HepG2 (cell line): ENCODE measurements around the gene KRTAP13-4. TPM values are rescaled to one million over a fixed set of nuclear protein-coding genes. Genes with fewer than 3 reads are reported as not detected.

Experiments used
- ATAC-seq: fragments of 200-7000 bp; cut with Tn5 transposase; 3 replicates; pipeline ENCODE4 v1.9.1; 2020; ENCODE audit warnings: mild to moderate bottlenecking, moderate library complexity
- BruUV-seq: library from RNA; stranded (reverse); fragments of 400-500 nt; replicated peaks from 2 replicates; lab custom pipeline; 2021; lab: Mats Ljungman, UMichigan
- CTCF ChIA-PET: fragments of 300-600 bp; formaldehyde crosslinking; extraction: SDS; loops from one replicate; lab custom pipeline; 2021; ENCODE audit warnings: low total read pairs, inconsistent platforms, low intra/inter-chr PET ratio; lab: Yijun Ruan, JAX
- POLR2A ChIA-PET: fragments of 350-600 bp; sonication (Branson Sonifier 250); formaldehyde crosslinking; loops from one replicate; lab custom pipeline; 2020; ENCODE audit warnings: antibody characterized with exemption, inconsistent platforms; lab: Yijun Ruan, JAX
- DNase-seq: peaks from one replicate; pipeline ENCODE4 v3.0.0-alpha.2; 2015; ENCODE audit warnings: low spot score
- FAIRE-seq: peaks from 3 replicates; lab custom pipeline; 2011; peaks lifted over from hg19 to GRCh38; lab: Jason Lieb, UNC
- H2AFZ ChIP-seq: one replicate; pipeline ENCODE4 v1.6.1; 2011; ENCODE audit warnings: low read length, inconsistent platforms
- H3K27ac ChIP-seq: fragments of 300-600 bp; 3 replicates; pipeline ENCODE4 v1.8.0; 2011; ENCODE audit warnings: mixed run types, mild to moderate bottlenecking, mixed read lengths, low read length, inconsistent platforms; ENCODE audit not compliant: insufficient read depth; ENCODE audit errors: extremely low read length
- H3K27me3 ChIP-seq, 2 experiments: fragments of 200-600 bp in 1 of 2; 2 replicates in 1 of 2; 3 replicates in 1 of 2; pipeline versions ENCODE4 v1.6.0 to v1.8.0; 2011; ENCODE audit warnings: low read length in 2 of 2, mild to moderate bottlenecking in 2 of 2, moderate library complexity in 2 of 2, inconsistent platforms in 1 of 2; ENCODE audit not compliant: insufficient read depth in 2 of 2, control insufficient read depth in 1 of 2
- H3K36me3 ChIP-seq, 2 experiments: fragments of 200-600 bp in 1 of 2; replicated peaks in 1 of 2; 2 replicates in 1 of 2; 3 replicates in 1 of 2; pipeline versions ENCODE4 v1.5.1 to v1.8.0; 2011; ENCODE audit warnings: low read length in 2 of 2, inconsistent platforms in 1 of 2; ENCODE audit not compliant: insufficient read depth in 2 of 2, control insufficient read depth in 1 of 2
- H3K4me1 ChIP-seq: 2 replicates; pipeline ENCODE4 v1.5.1; 2012; ENCODE audit warnings: low read length, inconsistent platforms; ENCODE audit not compliant: insufficient read depth
- H3K4me2 ChIP-seq: 2 replicates; pipeline ENCODE4 v1.6.0; 2011; ENCODE audit warnings: low read depth, low read length, inconsistent platforms
- H3K4me3 ChIP-seq, 3 experiments: fragments of 200-600 bp in 1 of 3; sonication (generic), shearing (Covaris generic) in 1 of 3; replicated peaks in 1 of 3; 2 replicates each; pipeline ENCODE4 v1.5.1; 2011 to 2016; ENCODE audit warnings: low read length in 3 of 3, inconsistent platforms in 2 of 3, low read depth in 2 of 3, mild to moderate bottlenecking in 2 of 3, control low read depth in 1 of 3, mixed read lengths in 1 of 3; ENCODE audit not compliant: insufficient read depth in 1 of 3
- H3K79me2 ChIP-seq: one replicate; pipeline ENCODE4 v1.6.1; 2011; ENCODE audit warnings: low read length, inconsistent platforms; ENCODE audit not compliant: insufficient read depth
- H3K9ac ChIP-seq: 2 replicates; pipeline ENCODE4 v1.6.0; 2011; ENCODE audit warnings: mild to moderate bottlenecking, low read depth, low read length, inconsistent platforms; ENCODE audit not compliant: insufficient read depth
- H3K9me3 ChIP-seq: 2 replicates; pipeline ENCODE4 v1.5.1; 2012; ENCODE audit warnings: mild to moderate bottlenecking, low read length
- H4K20me1 ChIP-seq: 2 replicates; pipeline ENCODE4 v1.6.0; 2011; ENCODE audit warnings: inconsistent platforms, mild to moderate bottlenecking, low read length, moderate library complexity; ENCODE audit not compliant: insufficient read depth
- PAF1 ChIP-seq: IDR thresholded peaks from 2 replicates; pipeline ENCODE4 v1.6.1; 2016; ENCODE audit warnings: missing genetic modification reagents, missing compliant biosample characterization
- ZNF17 ChIP-seq: sonication (generic); formaldehyde crosslinking; IDR thresholded peaks from 2 replicates; pipeline ENCODE4 v1.5.0; 2020; ENCODE audit warnings: mild to moderate bottlenecking, missing genetic modification reagents
- ZNF232 ChIP-seq: sonication (generic); formaldehyde crosslinking; IDR thresholded peaks from 2 replicates; pipeline ENCODE4 v1.4.0; 2020; ENCODE audit warnings: missing genetic modification reagents, borderline replicate concordance
- ZNF383 ChIP-seq: sonication (generic); formaldehyde crosslinking; IDR thresholded peaks from 2 replicates; pipeline ENCODE4 v1.4.0; 2020; ENCODE audit warnings: missing genetic modification reagents, mild to moderate bottlenecking, borderline replicate concordance
- ZSCAN22 ChIP-seq: sonication (generic); formaldehyde crosslinking; IDR thresholded peaks from 2 replicates; pipeline ENCODE4 v1.4.0; 2020; ENCODE audit warnings: mild to moderate bottlenecking, missing genetic modification reagents
- WGBS: methylation state at CpG from one replicate; pipeline ENCODE4 v1.1.6; 2017; ENCODE audit warnings: low lambda C conversion rate; 5-methylcytosine and 5-hydroxymethylcytosine counted together
- in situ Hi-C: cut with HindIII; loops from 2 replicates; pipeline ENCODE4 v1.10.0; 2017; ENCODE audit warnings: low pct_unique_long_range_greater_than_20kb; ENCODE audit not compliant: extremely low pct_ligation_motif_present
- intact Hi-C: fragments of 100-400 bp; cut with micrococcal nuclease; formaldehyde crosslinking; loops from one replicate; pipeline ENCODE4 v1.10.0; 2022; ENCODE audit not compliant: unreplicated experiment
- polyA plus RNA-seq, 8 experiments: library from polyadenylated mRNA; depleted of rRNA in 3 of 8; stranded (reverse) in 7 of 8; unstranded in 1 of 8; fragments of >200 nt; fragmentation: Illumina TruSeq in 4 of 8; extraction: Trizol in 4 of 8; gene quantifications; 2 replicates each; pipeline versions ENCODE4 v1.2.1 to v1.2.3, GENCODE V29; 2011 to 2016; ENCODE audit warnings: low read depth in 4 of 8, missing spikeins in 1 of 8, mixed read lengths in 1 of 8; ENCODE audit not compliant: insufficient read depth in 1 of 8
- total RNA-seq, 5 experiments: library from RNA; depleted of rRNA; stranded (reverse); fragments of >200 nt; fragmentation: Illumina TruSeq; extraction: Trizol; gene quantifications; 2 replicates each; pipeline ENCODE4 v1.2.3, GENCODE V29; 2016; ENCODE audit warnings: low read depth in 1 of 5
- TF ChIP-seq, protein P1 (sequence below): sonication (generic); formaldehyde crosslinking; IDR thresholded peaks from 2 replicates; pipeline ENCODE4 v1.5.0; 2020; ENCODE audit warnings: missing genetic modification reagents, mild to moderate bottlenecking, borderline replicate concordance
- TF ChIP-seq, protein P2 (sequence below): sonication (generic); formaldehyde crosslinking; IDR thresholded peaks from 2 replicates; pipeline ENCODE4 v1.5.1; 2020; ENCODE audit warnings: mild to moderate bottlenecking, missing genetic modification reagents, moderate library complexity
- TF ChIP-seq, protein P3 (sequence below): sonication (generic); formaldehyde crosslinking; IDR thresholded peaks from 2 replicates; pipeline ENCODE4 v1.5.0; 2020; ENCODE audit warnings: missing genetic modification reagents
- TF ChIP-seq, protein P4 (sequence below): sonication (generic); formaldehyde crosslinking; IDR thresholded peaks from 2 replicates; pipeline ENCODE4 v1.4.0; 2020; ENCODE audit warnings: missing genetic modification reagents

The KRTAP13-4 gene
- total and polyA plus RNA-seq, 2 of the 13 experiments (the other 11 are each of a cell fraction or from before 2014, with no cell fraction given) = not detected

DNA sequence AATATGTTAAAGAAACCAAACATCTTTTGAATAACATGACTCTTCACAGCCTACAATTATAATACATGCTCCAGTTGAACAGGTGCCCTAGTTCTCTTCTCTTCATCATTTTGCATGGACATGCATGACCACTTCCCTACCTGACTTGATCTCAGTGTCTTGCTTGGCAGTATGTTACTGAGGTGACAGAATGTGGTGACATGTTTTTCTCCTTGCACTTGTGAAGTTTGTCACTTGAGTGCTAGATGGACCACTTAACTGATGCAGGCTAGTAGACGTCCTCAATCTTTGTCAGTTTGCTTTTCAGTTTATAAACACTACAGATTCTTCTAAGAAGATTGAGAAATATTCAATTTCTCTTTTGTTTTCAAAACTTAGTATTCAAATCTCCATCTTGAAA, 47.8 kb upstream of the KRTAP13-4 start (continued):
- TF ChIP-seq, protein P1, sequence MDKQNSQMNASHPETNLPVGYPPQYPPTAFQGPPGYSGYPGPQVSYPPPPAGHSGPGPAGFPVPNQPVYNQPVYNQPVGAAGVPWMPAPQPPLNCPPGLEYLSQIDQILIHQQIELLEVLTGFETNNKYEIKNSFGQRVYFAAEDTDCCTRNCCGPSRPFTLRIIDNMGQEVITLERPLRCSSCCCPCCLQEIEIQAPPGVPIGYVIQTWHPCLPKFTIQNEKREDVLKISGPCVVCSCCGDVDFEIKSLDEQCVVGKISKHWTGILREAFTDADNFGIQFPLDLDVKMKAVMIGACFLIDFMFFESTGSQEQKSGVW (CRISPR knock-in tag) = no peak
- no peak for TF ChIP-seq ZNF17 (CRISPR knock-in tag)

DNA sequence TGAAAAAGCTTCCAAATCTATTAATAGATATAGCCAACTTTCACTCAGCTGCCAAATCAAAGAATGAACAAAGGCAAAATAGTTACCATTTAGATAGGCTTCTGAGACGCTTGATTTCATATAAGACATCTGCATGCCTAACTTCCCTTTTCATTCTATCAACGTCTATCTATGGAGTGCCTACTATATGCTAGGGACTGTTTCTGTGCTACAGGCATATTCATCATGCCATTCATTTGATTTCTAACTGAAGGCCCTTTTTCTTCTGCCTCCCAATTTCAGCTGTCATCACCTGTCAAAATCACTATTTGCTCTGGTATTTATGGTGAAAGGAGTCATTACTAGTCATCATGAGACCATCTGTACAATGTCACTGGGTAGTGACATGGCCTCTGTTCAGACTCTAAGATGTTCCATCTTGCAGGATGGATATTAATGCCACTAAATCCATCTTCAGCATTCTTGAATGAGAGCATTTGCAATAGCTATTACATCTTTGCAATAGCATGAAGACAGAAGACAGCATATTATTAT, 38.5 kb upstream of the KRTAP13-4 start:
- in situ Hi-C loops = no loop called here
- DNase-seq = no peak

More for the DNA sequence above, 38.5 kb upstream of the KRTAP13-4 start:
- H3K4me1 ChIP-seq = no peaks in the 10 kb centered on the region
- no peak overlapping the region for H3K4me2 ChIP-seq
- intact Hi-C loops = no loop called here
- FAIRE-seq = no peak
- no peak overlapping the region for H3K27ac ChIP-seq
- BruUV-seq = no TSS peak
- ChIA-PET CTCF (no interaction called here), POLR2A (no interaction called here)
- H4K20me1 ChIP-seq = no peaks in the 10 kb centered on the region
- H3K9me3 ChIP-seq = peaks cover 88% of the 10 kb centered on the region
- no peak for ATAC-seq
- H3K36me3 ChIP-seq = no peaks in the 10 kb centered on the region
- H3K79me2 ChIP-seq = no peaks in the 10 kb centered on the region
- 0% methylated on average over 2 of the region's 2 CpGs for WGBS
- H3K9ac ChIP-seq = no peak overlapping the region
- no peaks in the 10 kb centered on the region for H3K27me3 ChIP-seq
- no peak overlapping the region for H3K4me3 ChIP-seq
- no peak for TF ChIP-seq ZSCAN22 (CRISPR knock-in tag)
- TF ChIP-seq, protein P2, sequence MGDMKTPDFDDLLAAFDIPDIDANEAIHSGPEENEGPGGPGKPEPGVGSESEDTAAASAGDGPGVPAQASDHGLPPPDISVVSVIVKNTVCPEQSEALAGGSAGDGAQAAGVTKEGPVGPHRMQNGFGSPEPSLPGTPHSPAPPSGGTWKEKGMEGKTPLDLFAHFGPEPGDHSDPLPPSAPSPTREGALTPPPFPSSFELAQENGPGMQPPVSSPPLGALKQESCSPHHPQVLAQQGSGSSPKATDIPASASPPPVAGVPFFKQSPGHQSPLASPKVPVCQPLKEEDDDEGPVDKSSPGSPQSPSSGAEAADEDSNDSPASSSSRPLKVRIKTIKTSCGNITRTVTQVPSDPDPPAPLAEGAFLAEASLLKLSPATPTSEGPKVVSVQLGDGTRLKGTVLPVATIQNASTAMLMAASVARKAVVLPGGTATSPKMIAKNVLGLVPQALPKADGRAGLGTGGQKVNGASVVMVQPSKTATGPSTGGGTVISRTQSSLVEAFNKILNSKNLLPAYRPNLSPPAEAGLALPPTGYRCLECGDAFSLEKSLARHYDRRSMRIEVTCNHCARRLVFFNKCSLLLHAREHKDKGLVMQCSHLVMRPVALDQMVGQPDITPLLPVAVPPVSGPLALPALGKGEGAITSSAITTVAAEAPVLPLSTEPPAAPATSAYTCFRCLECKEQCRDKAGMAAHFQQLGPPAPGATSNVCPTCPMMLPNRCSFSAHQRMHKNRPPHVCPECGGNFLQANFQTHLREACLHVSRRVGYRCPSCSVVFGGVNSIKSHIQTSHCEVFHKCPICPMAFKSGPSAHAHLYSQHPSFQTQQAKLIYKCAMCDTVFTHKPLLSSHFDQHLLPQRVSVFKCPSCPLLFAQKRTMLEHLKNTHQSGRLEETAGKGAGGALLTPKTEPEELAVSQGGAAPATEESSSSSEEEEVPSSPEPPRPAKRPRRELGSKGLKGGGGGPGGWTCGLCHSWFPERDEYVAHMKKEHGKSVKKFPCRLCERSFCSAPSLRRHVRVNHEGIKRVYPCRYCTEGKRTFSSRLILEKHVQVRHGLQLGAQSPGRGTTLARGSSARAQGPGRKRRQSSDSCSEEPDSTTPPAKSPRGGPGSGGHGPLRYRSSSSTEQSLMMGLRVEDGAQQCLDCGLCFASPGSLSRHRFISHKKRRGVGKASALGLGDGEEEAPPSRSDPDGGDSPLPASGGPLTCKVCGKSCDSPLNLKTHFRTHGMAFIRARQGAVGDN = no peak
- no peak for TF ChIP-seq ZNF383 (CRISPR knock-in tag)
- TF ChIP-seq ZNF232 = no peak
- TF ChIP-seq, protein P3, sequence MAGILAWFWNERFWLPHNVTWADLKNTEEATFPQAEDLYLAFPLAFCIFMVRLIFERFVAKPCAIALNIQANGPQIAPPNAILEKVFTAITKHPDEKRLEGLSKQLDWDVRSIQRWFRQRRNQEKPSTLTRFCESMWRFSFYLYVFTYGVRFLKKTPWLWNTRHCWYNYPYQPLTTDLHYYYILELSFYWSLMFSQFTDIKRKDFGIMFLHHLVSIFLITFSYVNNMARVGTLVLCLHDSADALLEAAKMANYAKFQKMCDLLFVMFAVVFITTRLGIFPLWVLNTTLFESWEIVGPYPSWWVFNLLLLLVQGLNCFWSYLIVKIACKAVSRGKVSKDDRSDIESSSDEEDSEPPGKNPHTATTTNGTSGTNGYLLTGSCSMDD = no peak
- TF ChIP-seq PAF1 (CRISPR knock-in tag) = no peak
- TF ChIP-seq, protein P4, sequence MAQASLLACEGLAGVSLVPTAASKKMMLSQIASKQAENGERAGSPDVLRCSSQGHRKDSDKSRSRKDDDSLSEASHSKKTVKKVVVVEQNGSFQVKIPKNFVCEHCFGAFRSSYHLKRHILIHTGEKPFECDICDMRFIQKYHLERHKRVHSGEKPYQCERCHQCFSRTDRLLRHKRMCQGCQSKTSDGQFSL (CRISPR knock-in tag) = no peak
- no peak overlapping the region for H2AFZ ChIP-seq
